Measurements from ENCODE around the gene TYK2. TPM values are rescaled to one million over a fixed set of nuclear protein-coding genes. Genes with fewer than 3 reads are reported as not detected.

The TYK2 gene
- total RNA-seq, 6 experiments from 2014 or later = 63.9 to 106 (median 72.9) TPM

DNA sequence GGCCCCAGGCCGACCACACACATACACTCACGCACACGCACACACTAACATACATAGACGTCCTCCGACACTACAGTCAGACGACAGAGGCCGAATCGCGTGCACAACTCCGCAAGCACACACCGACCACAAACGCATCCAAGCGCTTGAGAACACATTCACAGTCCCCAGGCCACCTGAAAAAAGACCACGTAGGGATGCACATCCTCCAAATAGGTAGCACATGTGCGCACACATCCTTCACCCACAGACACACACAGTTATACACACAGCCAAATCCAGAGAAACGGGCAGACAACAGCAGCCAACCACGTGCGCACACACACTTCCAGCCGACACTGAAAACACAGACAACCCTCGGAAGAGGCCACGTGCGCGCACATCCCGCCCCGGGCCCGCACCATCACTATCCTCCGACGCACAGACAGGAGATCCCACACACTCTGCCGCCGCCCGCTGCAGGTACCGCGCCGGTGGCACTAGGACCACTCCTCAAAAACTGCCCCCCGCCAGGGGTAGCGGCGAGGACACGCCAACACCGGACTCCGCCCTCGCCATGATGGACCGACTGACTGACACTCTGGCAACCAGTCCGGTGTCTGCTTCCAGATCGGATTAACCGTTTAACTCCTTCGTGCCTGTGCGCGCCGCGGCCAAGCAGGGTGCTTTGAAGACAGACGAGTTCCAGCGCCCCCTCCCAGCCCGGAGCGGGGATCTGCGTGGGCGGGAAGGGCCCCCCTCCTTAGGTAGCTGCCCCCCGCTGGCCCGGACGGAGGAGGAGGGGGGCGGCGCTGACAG lies 39.5 kb upstream of the TYK2 start:
- intact Hi-C loops (cut with DNase I) = no loop called here
- no peaks in the 10 kb centered on the region for H3K36me3 ChIP-seq
- ATAC-seq (no peak), DNase-seq (no peak)
- WGBS (ENCODE audit: insufficient coverage, low coverage, low lambda C conversion rate, missing lambda C conversion rate) = 0% methylated on average over 14 of the region's 61 CpGs
- H3K27ac ChIP-seq = no peak overlapping the region
- H3K27me3 ChIP-seq = peaks cover 0 to 21% of the 10 kb centered on the region in 2 donors
- H3K4me3 ChIP-seq = no peak overlapping the region
- TF ChIP-seq POLR2A (IDR thresholded peaks at IDR 0.05) = no peak
- TF ChIP-seq, protein P1, sequence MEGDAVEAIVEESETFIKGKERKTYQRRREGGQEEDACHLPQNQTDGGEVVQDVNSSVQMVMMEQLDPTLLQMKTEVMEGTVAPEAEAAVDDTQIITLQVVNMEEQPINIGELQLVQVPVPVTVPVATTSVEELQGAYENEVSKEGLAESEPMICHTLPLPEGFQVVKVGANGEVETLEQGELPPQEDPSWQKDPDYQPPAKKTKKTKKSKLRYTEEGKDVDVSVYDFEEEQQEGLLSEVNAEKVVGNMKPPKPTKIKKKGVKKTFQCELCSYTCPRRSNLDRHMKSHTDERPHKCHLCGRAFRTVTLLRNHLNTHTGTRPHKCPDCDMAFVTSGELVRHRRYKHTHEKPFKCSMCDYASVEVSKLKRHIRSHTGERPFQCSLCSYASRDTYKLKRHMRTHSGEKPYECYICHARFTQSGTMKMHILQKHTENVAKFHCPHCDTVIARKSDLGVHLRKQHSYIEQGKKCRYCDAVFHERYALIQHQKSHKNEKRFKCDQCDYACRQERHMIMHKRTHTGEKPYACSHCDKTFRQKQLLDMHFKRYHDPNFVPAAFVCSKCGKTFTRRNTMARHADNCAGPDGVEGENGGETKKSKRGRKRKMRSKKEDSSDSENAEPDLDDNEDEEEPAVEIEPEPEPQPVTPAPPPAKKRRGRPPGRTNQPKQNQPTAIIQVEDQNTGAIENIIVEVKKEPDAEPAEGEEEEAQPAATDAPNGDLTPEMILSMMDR (IDR thresholded peaks at IDR 0.05) = no peak
- H3K9me3 ChIP-seq = no peaks in the 10 kb centered on the region
- peaks cover 0 to 31% (median 4%) of the 10 kb centered on the region in 4 donors for H3K4me1 ChIP-seq

DNA sequence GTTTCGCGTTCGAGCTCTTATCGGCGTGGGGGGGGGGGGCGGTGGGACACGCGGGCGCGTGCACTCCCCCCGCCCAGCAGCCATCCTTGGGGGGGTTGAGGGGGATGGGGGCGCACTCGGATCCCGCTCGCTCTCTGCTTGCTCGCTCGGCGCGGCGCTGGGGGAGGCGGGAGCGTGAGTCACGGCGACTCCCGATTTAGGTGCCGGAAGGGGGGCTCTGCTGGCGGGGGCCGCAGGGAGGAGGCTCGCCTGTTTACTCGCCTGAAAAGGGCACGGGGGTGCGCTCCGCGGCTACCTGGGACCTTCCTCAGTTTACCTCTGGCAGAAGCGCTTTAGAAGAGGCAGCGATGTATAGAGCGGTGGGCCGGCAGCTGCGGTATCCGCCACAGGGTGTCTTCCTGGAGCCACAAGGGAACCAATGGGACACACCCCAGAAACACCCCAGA lies 38.9 kb upstream of the TYK2 start:
- no peak for TF ChIP-seq POLR2A (IDR thresholded peaks at IDR 0.05)
- TF ChIP-seq, protein P1 (IDR thresholded peaks at IDR 0.05) = no peak
- no peak overlapping the region for H3K4me3 ChIP-seq
- intact Hi-C loops (cut with DNase I) = no loop called here

DNA sequence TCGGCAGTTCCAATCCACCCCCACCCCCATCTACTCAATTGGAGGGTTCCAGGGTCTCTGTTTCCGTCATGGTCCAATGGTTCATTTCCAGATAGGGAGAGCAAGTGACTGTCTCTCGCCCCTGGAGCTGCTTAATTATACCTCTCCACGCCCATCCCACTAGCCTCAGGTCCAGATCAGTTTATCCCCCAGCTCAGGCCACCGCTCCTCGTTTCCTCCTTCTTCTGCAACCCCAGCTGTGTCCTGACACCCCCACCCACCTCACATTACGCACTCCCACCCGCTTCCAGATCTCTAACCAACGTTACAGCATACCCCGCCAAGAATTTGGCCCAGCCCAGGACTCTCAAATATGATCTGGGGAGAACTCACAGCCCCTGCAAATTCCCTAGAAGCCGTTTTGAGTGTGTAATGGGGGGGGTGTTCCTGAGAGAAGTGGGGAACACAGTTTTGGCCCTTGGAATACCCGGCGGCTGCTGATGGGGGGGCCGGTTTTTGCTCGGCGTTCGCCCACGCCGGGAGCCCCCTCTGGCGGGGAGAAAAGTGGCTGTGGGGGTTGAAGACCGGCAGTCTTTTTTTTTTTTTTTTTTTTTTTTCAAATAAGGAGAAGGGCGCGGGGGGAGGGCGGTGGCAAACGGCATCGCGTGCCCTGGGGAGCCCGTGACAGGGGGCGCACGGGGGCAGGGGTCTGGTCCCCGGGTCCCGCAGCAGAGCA lies 38.3 kb upstream of the TYK2 start:
- intact Hi-C loops (cut with DNase I) = no loop called here
- Histone ChIP-seq H3K27ac (no peak overlapping the region), H3K27me3 (peaks cover 0 to 21% of the 10 kb centered on the region in 2 donors), H3K9me3 (no peaks in the 10 kb centered on the region), H3K4me1 (peaks cover 0 to 22% (median 0%) of the 10 kb centered on the region in 4 donors), H3K36me3 (no peaks in the 10 kb centered on the region), H3K4me3 (no peak overlapping the region)
- no peak for DNase-seq
- ATAC-seq = no peak
- 3% methylated on average over 20 of the region's 32 CpGs for WGBS (ENCODE audit: insufficient coverage, low coverage, low lambda C conversion rate, missing lambda C conversion rate)
- TF ChIP-seq POLR2A (IDR thresholded peaks at IDR 0.05) = no peak
- TF ChIP-seq, protein P1 (IDR thresholded peaks at IDR 0.05) = no peak

More for the DNA sequence above, 38.9 kb upstream of the TYK2 start:
- Histone ChIP-seq H3K4me1 (peaks cover 0 to 25% (median 1%) of the 10 kb centered on the region in 4 donors), H3K36me3 (no peaks in the 10 kb centered on the region), H3K27ac (no peak overlapping the region), H3K27me3 (peaks cover 0 to 21% of the 10 kb centered on the region in 2 donors), H3K9me3 (no peaks in the 10 kb centered on the region)
- no peak for DNase-seq
- no peak for ATAC-seq
- 0% methylated on average over 4 of the region's 40 CpGs for WGBS (ENCODE audit: insufficient coverage, low coverage, low lambda C conversion rate, missing lambda C conversion rate)

DNA sequence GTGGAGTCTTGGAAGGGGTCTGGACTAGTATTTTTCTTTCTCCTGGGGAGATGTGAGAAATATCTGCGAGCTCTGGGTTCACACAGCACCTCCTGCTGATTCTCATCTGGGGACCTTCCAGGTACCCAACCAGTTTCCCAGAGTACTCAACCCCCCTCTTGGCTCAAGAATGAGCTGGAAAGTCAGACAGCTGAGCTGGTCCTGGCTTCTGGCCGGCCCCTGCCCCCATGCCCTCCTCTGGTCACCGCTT lies 37.8 kb upstream of the TYK2 start:
- Histone ChIP-seq H3K27ac (no peak overlapping the region), H3K4me1 (peaks cover 0 to 22% (median 0%) of the 10 kb centered on the region in 4 donors), H3K27me3 (peaks cover 0 to 21% of the 10 kb centered on the region in 2 donors), H3K4me3 (no peak overlapping the region), H3K36me3 (no peaks in the 10 kb centered on the region), H3K9me3 (no peaks in the 10 kb centered on the region)
- no peak for TF ChIP-seq POLR2A (IDR thresholded peaks at IDR 0.05)
- TF ChIP-seq, protein P1 (IDR thresholded peaks at IDR 0.05) = no peak
- no peak for DNase-seq
- no peak for ATAC-seq
- 11% methylated on average over 3 of the region's 3 CpGs for WGBS (ENCODE audit: insufficient coverage, low coverage, low lambda C conversion rate, missing lambda C conversion rate)
- intact Hi-C loops (cut with DNase I) = no loop called here
